ENCODE measurements around the gene CNTN6.

The CNTN6 gene

DNA sequence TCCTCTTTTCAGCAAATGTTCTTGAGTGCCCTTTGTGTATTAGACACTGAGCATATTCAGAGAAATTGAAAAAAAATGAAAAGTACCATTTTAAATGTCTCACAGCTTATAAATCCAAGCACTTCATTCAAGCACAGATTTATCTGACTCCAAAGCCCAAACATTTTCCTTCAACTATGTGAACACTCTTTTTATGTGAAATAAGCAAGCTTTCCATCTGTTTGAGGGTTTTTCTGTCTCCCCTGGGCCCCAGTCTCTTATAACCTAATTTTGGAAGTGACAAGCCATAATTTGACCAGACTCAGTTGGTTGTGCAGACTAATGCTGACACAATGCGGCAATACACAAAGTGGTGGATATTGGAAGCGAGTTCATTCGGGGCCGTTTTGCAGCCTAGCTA lies 170.3 kb downstream of the CNTN6 start:
- Histone ChIP-seq H3F3A (ENCODE audit: low read depth) (no peaks in the 10 kb centered on the region), H3K27me3 (ENCODE audit: insufficient read depth, low read length, poor library complexity, severe bottlenecking) (no peaks in the 10 kb centered on the region), H2AFZ (ENCODE audit: low read length) (no peak overlapping the region), H3K79me2 (ENCODE audit: insufficient read depth, low read length) (no peaks in the 10 kb centered on the region), H3K9me3 (ENCODE audit: insufficient read depth, low read depth, low read length) (peaks cover 2% of the 10 kb centered on the region; the same call in 1 of the 2 replicates), H3K4me1 (ENCODE audit: insufficient read depth, low read length, poor library complexity, severe bottlenecking) (no peaks in the 10 kb centered on the region), H3K9me2 (replicated peaks; ENCODE audit: low read depth, low read length) (no peaks in the 10 kb centered on the region), H3K9ac (ENCODE audit: low read depth, low read length, poor library complexity, severe bottlenecking) (no peak overlapping the region), H3K36me3 (ENCODE audit: insufficient read depth, low read length) (no peaks in the 10 kb centered on the region), H3K4me2 (ENCODE audit: low read depth, low read length, poor library complexity, severe bottlenecking) (no peak overlapping the region), H4K20me1 (ENCODE audit: insufficient read depth, low read length, poor library complexity, severe bottlenecking) (no peaks in the 10 kb centered on the region), H3K4me3 (ENCODE audit: low read length, poor library complexity, severe bottlenecking) (no peak overlapping the region)
- no peak for TF ChIP-seq EZH2phosphoT487 (IDR thresholded peaks at IDR 0.05; ENCODE audit: borderline replicate concordance)
- TF ChIP-seq, protein P1, sequence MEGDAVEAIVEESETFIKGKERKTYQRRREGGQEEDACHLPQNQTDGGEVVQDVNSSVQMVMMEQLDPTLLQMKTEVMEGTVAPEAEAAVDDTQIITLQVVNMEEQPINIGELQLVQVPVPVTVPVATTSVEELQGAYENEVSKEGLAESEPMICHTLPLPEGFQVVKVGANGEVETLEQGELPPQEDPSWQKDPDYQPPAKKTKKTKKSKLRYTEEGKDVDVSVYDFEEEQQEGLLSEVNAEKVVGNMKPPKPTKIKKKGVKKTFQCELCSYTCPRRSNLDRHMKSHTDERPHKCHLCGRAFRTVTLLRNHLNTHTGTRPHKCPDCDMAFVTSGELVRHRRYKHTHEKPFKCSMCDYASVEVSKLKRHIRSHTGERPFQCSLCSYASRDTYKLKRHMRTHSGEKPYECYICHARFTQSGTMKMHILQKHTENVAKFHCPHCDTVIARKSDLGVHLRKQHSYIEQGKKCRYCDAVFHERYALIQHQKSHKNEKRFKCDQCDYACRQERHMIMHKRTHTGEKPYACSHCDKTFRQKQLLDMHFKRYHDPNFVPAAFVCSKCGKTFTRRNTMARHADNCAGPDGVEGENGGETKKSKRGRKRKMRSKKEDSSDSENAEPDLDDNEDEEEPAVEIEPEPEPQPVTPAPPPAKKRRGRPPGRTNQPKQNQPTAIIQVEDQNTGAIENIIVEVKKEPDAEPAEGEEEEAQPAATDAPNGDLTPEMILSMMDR (conservative IDR thresholded peaks at IDR 0.05; ENCODE audit: low read length): no peak

DNA sequence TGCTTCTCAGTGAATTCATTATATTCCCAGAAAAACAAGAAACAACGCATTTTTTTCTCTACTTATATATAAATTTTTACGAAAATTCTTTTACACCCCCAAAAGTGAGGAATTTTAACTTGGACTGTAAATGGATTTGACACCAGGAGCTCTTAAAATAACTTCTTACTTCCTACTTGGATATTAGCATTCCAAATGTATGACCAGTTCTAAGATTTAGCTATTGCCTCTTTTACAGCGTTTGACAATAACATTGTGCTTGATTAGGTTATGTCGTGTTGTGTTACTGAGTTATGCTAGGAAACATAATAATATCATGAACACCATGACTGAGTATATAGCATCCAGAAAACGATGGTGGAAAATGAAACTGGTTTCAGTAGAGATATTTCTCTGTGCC lies 177.0 kb downstream of the CNTN6 start:
- Histone ChIP-seq H3K79me2 (ENCODE audit: insufficient read depth, low read length) (no peaks in the 10 kb centered on the region), H3K4me3 (ENCODE audit: low read length, poor library complexity, severe bottlenecking) (no peak overlapping the region), H4K20me1 (ENCODE audit: insufficient read depth, low read length, poor library complexity, severe bottlenecking) (no peaks in the 10 kb centered on the region), H3K36me3 (ENCODE audit: insufficient read depth, low read length) (no peaks in the 10 kb centered on the region), H3K27me3 (ENCODE audit: insufficient read depth, low read length, poor library complexity, severe bottlenecking) (no peaks in the 10 kb centered on the region), H3K4me2 (ENCODE audit: low read depth, low read length, poor library complexity, severe bottlenecking) (no peak overlapping the region), H2AFZ (ENCODE audit: low read length) (no peak overlapping the region), H3K9me3 (ENCODE audit: insufficient read depth, low read depth, low read length) (0 out of 2 replicates have a peak, but pooled peaks cover 2% of the 10 kb centered on the region), H3K4me1 (ENCODE audit: insufficient read depth, low read length, poor library complexity, severe bottlenecking) (no peaks in the 10 kb centered on the region), H3K9ac (ENCODE audit: low read depth, low read length, poor library complexity, severe bottlenecking) (no peak overlapping the region), H3K9me2 (replicated peaks; ENCODE audit: low read depth, low read length) (no peaks in the 10 kb centered on the region), H3F3A (ENCODE audit: low read depth) (no peaks in the 10 kb centered on the region)
- TF ChIP-seq EZH2phosphoT487 (IDR thresholded peaks at IDR 0.05; ENCODE audit: borderline replicate concordance): no peak
- TF ChIP-seq, protein P1 (conservative IDR thresholded peaks at IDR 0.05; ENCODE audit: low read length): no peak

DNA sequence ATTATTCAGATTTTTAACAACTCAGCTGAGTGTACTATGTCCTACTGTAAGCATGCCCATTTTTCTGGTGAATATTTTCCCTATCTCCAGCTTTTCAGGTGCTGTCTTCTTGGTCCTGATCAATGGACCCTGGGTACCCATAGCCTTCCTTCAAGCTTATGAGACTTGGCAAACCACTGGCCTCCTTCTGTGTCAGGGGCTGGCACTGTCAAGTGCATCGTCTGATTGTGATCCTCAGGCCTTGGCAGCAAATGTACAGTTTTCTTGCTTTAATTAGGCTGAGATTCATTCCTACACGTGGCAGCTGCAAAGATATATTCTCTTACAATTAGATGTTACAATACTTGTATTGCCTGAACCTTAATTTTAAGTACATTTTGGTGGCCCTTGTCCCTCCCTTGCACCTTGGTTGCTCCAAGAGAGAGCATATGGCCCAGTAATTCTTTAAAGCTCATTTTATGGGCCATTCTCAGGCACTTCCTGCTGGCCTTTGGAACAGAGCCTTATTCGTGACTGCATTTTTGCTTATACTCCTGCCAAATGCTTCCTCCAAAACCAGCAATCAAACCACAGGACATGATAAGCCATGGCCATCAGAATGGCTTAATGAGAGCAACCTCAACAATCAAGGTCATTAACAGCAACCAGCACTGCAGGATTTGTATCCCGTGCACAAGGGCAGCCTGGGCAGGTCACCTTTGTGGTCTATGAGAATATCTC lies 179.9 kb downstream of the CNTN6 start:
- H3K27me3 ChIP-seq (ENCODE audit: insufficient read depth, low read length, poor library complexity, severe bottlenecking): no peaks in the 10 kb centered on the region
- no peak overlapping the region for H3K4me3 ChIP-seq (ENCODE audit: low read length, poor library complexity, severe bottlenecking)
- no peaks in the 10 kb centered on the region for H3F3A ChIP-seq (ENCODE audit: low read depth)
- H3K9me3 ChIP-seq (ENCODE audit: insufficient read depth, low read depth, low read length): 0 out of 2 replicates have a peak, but pooled peaks cover 2% of the 10 kb centered on the region
- TF ChIP-seq EZH2phosphoT487 (IDR thresholded peaks at IDR 0.05; ENCODE audit: borderline replicate concordance): no peak
- TF ChIP-seq, protein P1 (conservative IDR thresholded peaks at IDR 0.05; ENCODE audit: low read length): no peak
- H2AFZ ChIP-seq (ENCODE audit: low read length): no peak overlapping the region
- no peaks in the 10 kb centered on the region for H3K9me2 ChIP-seq (replicated peaks; ENCODE audit: low read depth, low read length)
- H3K4me1 ChIP-seq (ENCODE audit: insufficient read depth, low read length, poor library complexity, severe bottlenecking): no peaks in the 10 kb centered on the region
- H3K9ac ChIP-seq (ENCODE audit: low read depth, low read length, poor library complexity, severe bottlenecking): no peak overlapping the region
- no peak overlapping the region for H3K4me2 ChIP-seq (ENCODE audit: low read depth, low read length, poor library complexity, severe bottlenecking)
- no peaks in the 10 kb centered on the region for H3K36me3 ChIP-seq (ENCODE audit: insufficient read depth, low read length)
- H3K79me2 ChIP-seq (ENCODE audit: insufficient read depth, low read length): no peaks in the 10 kb centered on the region
- H4K20me1 ChIP-seq (ENCODE audit: insufficient read depth, low read length, poor library complexity, severe bottlenecking): no peaks in the 10 kb centered on the region
